Fibroblast of skin of scalp (primary cell): ENCODE results near the gene PRR23E.

Experiments
- DNase-seq: peaks from one replicate; pipeline ENCODE4 v3.0.0-alpha.2; 2013

Gene PRR23E

DNA sequence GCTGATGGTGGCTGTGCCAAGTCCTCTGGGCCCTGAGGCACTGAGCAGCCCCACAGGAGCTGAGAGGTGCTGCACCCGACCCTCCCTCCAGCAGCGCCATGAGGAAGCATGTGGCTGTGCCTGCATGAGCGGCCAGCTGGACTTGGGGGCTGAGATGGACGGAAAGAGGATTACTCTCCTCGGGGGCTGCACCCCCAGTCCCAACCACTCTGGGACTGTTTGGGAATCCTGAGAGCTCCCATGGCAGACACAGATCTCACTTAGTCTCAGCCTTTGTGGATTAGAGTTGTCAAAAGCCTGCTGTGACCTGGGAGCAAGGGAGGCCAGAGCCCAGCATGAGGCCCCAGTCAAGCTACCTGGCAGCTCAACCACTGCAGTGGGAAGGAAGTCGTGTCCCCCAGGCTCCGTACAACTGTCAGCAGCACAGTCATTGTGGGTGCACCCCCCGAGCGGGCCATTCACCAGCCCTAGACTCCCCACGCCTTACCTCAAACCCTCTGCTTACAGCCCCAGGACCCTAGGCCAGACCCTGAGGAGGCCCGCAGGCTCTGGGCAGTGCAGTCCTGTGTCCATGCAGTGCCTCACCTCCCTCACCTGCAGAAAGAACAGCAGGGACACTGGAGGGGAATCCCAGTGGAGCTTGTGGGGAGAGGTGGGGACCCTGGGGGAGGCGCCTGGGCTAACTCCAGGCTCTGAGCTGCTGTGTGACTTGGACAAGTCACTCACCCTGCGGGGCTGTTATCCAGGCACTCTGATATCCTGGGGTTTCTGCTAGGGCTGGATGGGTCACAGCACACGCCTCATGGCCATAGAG lies 17.1 kb downstream of the PRR23E start:
- no peak for DNase-seq

DNA sequence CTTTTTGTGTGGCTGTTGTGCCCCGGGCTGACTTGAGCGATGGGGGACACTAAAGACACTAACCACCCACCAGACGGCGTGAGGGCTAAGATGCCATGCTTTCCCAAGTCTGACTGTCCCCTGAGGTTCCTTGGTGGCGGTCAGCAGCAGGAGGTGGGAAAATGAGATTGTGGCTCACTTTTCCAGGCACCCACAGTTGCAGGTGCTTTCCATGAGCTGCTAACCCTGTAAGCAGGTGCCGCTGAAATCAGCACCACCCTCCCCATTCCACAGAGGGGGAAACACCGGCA lies 17.7 kb downstream of the PRR23E start:
- no peak for DNase-seq

DNA sequence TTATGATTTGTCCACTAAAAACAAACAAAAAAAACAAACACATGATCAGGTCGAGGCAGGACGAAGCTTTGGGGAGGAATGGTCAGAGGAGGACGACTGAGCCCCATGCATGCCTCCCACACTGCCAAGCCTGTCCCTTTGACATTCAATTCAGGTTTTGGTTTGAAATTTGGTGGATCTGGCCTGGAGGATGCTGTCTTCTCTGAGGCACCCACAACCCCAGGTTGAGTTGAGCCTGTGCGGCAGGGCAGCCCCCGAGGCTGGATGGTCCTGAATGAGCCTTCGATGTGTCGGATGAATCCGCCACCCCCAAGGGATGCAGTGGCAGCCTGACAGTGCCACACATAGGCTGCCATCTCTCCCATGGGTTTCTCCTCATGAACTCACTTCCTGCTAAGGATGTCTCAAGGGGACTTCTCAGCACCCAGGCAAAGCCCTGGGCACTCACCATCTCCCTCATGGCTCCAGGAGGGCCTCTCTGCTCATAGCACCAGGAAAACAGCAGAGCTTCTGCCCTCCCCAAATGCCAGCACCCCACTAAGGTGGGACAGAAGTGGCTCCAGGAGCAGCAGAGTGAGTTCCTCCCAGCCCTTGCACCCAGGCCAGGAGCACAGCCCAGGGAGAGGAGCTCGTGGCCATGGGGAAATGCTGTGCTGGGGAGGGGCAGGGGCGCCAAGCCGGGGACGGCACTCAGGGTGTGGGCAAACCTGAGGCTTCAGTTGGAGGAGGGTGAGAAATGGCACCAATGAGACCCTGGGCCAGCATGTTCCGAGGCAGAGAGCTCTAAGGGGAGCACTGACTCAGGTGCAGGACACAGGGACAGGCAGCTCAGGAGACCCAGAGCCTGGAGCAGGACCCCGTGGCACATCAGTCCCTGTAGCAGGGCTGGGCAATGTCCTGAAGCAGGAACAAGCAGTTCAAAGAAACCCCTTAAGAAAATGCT lies 18.5 kb downstream of the PRR23E start:
- DNase-seq, result no peak

DNA sequence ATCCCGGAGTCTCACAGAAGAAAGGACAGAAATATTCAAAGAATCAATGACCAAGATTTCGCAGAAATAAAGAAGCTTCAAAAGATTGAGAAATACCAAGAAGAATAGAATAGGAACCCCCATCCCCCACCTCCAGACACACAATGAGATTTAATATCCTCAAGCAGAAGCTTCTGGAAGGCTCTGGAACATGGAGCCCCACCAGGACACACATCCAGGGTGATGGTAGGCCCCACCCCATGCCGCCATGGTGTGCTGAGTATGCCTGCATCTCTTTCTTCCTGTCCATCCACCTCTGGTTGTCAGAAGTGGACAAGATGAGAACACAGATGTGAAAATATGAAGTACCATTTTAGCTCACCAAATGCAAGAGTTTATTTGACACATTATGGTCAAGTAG lies 19.3 kb downstream of the PRR23E start:
- DNase-seq, result no peak

DNA sequence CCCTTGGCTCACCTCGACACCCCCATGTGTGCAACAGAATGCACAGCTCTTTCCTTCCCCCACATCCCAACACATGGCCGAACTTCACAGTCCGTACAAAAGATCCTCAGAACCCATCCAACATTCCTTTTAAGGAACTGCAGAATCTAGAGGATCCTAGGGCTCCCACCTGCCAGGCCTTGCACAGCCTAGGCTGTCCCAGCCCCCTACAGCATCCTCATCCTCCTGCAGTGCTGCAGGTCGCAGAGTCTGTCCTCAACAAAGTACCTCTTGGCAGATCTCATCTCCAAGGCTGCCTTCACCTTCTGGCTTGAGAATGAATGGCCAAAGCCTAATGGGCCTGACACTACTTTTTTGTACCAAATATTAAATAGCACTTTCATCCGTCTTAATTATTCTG lies 19.8 kb downstream of the PRR23E start:
- DNase-seq, result no peak

DNA sequence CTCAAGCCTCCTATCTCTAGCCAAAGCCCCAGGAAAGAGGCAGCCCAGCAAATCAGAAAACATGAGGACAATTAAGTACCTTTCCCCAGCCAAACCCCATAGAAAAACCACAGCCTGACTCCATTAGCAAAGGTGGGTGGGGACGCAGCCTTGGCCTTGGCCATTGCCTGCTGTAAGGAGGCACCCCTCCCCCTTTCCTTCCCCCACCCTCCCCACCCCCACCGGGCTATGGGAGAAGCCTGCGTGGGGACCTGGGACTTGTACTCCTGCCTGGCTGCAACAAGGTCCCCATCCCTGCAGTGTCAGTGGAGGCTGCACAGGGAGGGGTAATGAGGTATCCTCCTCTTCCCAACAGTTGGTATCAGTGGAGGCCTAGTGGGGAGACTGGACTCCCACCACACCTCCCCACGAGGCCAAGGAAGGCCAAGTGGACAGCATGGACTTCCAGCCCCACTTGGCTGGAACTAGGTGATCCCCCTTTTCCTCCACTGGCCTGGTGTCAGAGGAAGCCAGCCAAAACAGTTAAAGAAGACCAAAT lies 20.5 kb downstream of the PRR23E start:
- DNase-seq, result no peak

DNA sequence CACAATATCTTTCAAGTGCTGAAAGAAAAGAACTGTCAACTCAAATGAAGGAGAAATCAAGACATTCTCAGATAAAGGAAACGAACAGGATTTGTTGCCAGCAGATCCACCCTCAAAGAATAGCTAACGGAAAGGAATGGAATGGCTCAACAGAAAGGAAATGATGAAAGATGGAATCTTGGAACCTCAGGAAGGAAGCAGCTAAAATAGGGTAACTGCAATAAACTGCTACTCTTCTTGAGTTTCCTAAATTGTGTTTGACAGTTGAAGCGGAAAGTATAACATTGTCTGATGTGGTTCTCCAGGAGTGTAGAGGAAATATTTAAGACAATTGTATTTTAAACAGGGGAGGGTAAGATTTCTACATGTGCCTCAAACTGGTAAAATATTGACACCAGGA lies 22.0 kb downstream of the PRR23E start:
- no peak for DNase-seq

DNA sequence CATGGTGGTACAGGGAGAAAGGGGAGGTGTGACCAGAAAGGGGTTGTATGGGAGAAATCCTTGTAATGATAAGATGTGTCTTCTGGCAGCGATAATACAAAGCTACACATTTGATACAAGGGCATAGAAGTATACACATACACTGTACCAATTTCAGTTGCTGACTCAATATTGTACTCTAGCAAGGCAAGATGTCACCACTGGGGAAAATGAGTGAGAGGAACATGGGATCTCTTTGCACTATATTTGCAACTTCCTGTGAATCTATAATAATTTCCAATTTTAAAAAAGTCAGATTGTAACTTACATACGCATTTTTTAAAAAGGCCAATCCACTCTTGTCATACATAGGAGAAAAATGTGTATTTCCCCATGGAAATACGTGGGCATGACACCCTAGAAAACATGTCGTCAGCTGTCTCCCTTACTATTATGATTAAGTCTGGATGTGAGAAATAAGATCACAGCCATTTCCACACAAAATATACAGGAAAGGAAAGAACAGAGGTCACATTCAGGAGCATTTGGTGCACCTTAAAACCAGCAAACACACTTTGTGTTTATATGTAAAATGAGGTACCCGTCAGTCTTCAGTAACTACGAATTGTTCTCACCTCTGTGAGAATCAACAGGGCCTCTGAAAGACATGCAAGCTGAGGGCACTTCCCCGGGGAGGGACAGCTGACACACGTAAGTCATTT lies 22.9 kb downstream of the PRR23E start:
- no peak for DNase-seq

DNA sequence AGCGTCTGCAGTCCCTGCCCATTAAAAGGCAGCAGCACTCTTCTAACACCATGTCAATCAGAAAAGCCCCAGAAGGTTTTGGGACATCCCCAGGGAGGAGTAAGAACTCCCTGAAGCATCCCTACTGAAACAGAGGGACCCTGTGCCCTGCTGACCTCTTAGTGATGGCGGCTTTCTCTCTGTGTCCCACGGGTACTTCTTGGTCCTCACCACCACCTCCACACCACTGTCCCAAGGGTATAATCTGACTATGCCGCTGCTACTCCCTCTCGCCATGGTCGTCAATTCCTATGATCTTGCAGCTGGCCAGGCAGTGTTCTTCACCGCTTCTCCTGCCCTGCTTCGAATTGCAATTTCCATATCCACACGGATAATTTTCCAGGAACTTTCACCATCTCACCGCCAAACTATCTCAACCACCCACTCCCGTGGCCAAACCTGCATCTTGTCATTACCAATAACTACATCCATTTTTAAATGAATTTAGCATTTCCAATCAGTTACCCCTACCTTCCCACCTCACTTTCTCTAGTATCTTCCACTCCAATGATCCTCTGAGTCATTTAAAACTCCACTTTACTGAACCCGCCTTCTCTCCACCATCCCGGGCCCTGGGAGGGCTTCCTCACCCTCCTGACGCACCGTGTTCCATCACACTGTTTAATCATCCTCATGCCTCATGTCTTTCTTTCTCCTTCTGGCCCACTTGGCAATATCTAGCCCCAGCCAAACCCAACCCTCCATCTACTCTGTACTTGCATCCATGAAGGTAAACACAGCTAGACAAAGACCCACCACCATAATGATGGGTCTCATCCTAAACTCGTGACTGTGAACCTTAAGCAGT lies 23.7 kb downstream of the PRR23E start:
- no peak for DNase-seq

DNA sequence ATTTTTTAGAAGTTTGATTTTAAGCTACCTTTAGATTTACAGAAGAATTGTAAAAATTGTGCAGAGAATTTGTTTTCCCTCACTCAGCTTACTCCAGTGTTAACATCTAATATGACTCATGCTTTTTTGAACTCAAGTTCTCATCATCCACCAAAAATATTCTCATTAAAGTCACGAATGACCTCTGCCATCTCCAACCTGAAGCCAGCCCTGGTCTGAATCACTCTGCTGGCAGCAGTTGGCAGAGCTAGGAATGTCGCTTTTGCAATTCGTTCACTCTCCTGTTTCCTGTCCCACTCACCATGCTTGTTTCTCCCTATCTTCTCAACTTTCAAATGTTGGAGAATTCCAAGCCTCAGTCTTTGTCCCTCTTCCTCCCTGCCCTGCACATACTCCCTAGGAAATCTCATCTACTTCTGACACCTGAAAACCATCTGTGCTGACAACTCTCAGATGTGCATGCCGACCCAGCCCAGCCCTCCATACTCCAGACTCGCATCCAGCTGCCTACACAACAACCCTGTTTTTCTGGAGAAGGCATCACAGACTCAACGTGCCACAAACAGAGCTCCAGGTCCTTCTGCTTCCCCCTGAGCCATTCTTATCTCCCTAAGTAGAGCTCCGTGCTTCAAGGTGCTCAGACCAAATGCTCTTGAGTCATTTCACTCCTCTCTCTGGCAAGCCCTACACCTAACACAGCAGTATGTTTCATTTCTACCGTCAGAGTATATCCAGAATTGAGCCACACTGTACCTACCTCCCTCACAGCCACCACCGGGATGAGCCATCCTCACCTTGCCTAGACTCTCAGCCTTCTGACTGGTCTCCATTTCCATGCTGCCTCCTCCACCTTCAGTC lies 24.9 kb downstream of the PRR23E start:
- peak; percentile 4 for DNase-seq

DNA sequence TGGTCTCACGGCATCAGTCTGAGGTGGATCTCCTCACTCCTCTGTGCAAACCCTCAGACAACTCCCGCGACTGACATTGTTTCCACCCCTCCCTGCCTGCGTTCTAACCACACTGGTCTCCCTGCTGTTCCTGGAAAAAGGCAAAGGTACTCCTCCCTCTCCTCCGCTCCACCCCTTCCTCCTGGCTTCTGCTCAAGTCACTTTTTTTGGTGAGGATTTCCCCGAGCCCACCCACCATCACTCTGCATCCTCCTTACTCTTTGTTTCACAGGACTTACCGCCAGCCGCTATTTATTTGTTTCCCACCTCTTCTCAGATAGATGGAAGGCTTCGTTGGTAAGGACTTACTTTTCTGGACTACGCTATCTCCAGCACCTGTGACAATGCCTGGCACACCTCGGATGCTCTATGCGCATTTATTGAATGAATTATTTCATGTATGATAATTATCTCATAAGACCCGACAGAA lies 25.6 kb downstream of the PRR23E start:
- DNase-seq, result no peak

DNA sequence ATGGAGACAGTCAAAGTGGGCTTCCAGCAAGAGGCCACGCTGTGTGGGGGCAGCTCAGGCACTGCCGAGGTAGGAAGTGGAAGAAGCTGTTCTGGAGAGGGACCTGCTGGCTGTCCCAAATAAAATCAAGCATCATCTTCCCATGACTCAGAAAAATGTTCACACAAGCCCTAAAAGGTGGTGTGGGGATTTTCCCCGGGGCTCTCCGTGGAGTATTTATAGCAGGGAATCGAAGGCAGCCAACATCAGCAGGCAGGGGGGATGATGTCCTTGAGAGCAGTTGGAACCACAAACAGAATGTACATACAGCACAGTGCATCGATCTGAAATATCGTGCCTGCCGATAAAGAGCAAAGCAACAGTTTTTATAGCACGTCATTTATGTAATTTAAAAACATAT lies 27.6 kb downstream of the PRR23E start:
- no peak for DNase-seq

DNA sequence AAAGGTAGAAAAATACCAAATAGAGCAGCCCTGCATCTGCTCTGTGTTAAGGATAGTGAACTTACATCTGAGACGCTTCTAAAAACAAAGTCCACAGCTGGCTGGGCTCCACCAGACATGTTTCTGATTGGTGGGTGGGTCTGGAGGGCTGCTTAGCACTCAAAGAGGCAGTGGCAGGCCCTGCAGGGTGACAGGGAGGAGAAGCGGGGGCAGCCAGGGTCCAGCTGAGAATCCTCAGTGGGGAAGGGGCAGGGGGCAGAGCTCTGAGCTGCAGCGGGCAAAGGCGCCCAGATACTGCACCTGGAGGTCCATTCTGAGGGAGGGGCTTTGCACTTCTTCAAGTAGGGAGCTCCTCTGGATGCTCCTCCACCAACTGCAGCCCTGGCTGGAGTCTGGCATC lies 28.1 kb downstream of the PRR23E start:
- no peak for DNase-seq

DNA sequence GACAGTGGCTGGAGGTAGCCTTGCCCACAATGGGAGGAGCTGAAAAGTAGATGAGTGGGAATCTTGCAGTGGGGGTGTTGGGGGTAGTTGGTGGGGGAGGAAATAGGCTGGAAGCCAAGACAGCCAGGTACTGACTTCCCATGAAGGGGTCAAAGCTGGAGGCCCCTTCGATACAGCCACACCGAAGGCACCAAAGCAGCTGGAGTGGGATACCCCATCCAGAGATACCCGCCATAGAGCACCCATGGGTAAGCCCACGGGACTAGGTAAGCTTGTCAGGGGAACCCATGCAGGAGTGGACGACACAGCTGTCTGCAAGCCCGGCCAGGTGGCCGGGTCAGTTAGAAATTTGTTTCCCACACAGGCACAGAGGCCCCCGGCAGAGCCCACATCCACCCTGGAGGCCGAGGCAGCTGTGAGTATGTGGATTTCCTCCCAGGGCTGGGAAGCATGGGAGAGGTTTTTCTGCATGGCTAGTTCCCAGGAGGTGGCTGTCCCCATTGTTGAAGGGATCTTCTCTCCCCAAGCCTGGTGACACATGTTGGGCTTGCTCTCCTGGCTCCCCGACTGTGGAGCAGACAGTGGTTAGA lies 28.6 kb downstream of the PRR23E start:
- DNase-seq, result no peak

DNA sequence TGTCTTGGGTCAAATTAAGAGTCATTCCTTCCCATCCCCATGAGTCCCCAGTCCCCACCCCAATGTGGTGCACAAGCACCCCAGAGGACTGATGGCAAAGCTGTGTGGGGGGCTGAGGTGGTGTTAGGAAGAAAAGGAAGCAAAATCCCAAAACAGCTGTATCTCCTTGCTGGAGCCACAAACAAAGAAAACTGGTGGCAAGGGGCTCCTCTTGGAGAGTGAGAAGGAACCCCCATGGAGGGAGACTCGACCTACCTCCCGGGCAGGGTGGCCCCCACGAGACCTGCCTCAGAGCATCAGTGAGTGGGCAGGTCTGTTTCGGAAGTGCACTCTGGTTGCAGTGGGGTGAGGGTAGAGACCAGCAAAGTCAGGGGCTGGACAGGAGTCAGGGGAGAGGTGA lies 29.2 kb downstream of the PRR23E start:
- DNase-seq, result no peak

DNA sequence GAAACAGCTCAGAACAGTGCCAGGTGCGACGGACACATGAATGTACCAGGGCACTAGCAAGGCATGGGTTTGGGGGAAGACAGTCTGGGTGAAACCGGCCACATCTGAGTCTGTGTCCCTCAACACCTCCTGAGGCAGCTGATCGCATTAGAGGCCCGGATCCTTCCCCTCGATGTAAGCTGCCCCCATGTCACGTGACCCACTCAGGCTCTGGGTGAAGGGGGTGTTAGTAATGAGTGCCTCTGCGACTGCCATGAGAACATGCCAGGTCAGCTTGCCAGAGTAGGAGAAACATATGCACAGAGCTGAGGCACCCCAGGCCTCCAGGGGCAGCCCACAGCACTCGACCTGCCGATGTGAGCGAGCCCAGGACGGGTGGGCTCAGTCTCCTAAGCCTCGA lies 29.7 kb downstream of the PRR23E start:
- no peak for DNase-seq

DNA sequence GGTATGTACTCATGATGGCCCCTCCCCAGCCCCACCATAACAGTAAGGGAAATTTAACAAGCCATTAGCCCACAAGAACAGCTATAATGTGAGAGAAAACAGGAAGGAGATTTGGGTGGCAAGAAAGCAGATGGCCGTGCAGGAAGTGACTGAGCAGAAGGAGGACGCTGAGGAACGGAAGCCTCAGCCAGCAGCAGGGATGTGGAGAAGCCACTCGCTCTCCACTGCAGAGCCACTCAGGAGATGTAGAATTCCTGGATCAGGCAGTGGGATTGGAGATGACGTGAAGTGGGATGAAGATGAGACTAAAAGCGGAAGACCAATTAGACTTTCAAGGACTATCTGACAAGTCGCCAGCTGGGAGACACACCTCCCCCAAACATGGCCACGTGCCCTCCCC lies 31.2 kb downstream of the PRR23E start:
- DNase-seq, result no peak

DNA sequence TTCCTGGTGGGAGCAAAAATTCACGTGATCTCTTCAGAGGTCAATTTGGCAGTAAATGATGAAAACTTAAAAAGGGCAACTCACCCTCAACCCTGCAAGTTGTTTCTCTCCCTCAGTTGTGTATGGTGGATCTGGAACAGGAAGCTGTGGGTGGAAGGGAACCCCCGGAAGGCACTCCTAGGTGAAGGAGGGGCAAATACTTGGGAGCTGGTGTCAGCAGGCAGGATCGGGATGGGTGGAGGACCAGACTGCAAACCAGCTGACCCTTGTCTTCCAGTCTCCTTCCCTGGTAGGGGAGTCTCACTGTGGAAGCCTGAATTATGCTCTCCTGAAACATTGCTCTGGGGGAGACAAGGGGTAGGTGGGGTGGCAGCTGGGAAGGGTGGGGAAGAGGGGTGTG lies 33.5 kb downstream of the PRR23E start:
- no peak for DNase-seq

DNA sequence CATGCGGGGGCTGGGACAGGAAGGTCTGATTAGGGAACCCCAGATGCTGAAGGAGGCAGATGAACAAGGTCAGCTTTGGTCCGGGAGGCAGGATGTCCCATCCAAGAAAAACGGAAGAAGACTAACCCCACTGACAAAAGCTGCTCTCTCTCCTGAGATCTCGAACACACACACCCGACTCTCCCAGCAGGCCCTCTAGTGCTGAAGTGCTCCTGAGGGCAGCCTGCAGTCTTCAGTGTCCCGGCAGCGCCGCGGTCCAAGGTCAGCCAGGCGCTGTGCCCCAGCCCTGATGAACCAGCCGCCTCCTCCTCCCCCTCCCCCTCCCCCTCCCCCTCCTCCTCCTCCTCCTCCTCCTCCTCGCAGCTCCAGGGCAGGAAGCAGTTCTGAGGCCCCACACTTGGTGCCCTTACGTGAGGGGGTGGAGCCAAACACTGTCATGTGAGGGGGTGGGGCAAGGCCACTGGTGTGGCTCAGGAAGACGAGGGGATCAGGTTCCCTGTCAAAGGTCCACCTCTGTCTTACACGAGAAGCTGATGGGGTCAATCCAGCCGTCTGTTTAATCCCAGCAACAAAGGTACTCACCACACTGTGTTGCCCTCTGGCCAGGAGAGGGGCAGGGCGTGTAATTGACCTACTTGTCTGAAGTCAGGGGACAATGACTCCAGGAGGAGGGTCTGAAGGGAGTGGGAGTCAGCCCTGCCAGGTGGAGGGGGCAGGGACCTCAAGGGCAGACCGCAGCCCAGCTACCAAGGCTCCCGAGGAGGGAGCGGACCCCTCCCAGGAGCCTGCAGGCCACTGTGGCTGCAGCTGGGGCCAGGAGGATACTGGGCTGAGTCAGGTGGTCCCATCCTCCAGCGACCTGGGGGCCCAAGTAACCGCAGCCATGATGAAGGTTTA lies 34.3 kb downstream of the PRR23E start:
- DNase-seq, result peak; percentile 9

DNA sequence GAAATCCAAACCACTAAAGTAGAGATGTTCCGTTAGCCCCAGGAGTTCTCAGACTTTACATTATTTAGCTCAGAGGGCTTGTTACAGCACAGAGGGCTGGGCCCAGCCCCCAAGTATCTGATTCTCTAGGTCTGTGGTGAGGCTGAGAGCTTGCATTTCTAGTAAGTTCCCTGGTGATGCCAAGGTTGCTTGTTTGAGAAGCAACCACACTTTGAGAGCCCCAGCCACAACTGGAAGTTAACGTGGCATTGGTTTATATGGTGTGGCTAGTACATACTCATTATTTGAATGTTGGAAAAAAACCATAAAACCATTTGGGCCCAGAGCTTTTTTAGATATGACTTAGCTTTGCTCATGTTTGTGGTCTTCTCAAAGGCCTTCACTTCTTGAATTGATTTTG lies 35.9 kb downstream of the PRR23E start:
- no peak for DNase-seq
